HG02852 (cell line): ENCODE measurements around the gene LITAFD.
"Not testable (repeated sequence)": the region's sequence is repeated elsewhere in the genome, so short reads cannot be mapped to it uniquely, and the experiment has no call there.

ENCODE experiments used
- ATAC-seq: cut with Tn5 transposase; IDR thresholded peaks from one replicate; pipeline ENCODE4 v1.9.1; 2021; ENCODE audit warnings: mild to moderate bottlenecking, moderate library complexity; ENCODE audit not compliant: unreplicated experiment

The LITAFD gene

GRCh38 chr16:8882041-8882617 lies at the start of gene LITAFD:
Gene LITAFD (plus strand): TSS chr16:8882351. CDS start chr16:8884356, 2,005 bp downstream.
- no peak for ATAC-seq

DNA sequence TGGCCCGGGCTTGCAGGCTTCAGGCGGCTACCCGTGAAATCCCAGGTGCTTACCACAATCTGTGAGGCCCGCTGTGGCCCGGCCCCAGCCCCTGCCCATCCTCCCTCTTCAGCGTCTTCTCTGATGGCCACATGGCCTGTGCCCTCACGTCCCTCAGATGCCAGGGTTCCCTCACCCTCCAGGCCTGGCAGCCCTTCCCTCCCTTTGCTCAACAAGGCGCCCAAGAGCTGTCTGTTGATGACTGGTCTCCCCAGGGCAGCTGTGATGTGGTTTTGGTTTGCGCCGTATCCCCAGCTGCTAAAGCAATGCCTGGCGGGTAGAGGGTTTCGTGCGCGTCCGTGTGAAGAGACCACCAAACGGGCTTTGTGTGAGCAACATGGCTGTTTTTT lies 49.4 kb upstream of the LITAFD start:
- ATAC-seq, result no peak

DNA sequence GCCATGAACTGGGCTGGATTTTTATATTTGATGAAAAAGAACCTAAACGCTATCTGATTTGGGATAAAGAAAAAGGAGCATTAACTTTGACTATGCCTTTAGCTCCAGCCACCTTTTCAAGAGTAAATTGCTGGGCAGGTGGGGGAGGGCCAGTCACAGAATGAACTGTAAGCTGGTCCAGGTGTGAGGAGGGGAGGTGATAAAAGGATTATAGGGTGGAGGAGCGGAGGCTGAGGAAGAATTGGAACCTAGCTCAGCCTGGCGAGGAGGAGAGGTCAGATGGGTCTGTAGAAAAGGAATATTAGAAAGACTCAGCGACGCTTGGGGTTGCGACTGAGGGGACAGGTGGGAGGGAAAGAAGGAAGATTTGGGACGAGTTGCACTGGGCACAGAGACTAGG lies 45.4 kb upstream of the LITAFD start:
- not testable (repeated sequence) for ATAC-seq

DNA sequence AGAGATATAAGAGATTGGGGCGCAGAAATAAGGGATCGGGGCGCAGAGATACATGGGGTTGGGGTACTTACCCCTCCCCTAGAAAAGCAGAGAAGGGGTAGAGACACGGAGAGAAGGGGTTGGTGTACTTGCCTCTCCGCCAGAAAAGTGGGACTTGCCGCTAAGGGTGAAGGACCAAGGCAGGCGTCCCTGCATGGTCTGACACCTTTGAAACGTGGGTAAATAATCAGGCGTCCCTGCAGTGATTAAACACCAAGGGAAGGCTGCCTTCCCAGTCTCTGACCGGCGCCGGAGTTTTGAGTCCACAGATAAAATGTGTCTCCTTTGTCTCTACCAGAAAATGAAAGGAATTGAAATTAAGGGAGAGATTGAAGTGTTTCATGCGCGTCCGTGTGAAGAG lies 44.6 kb upstream of the LITAFD start:
- not testable (repeated sequence) for ATAC-seq

- not testable (repeated sequence) for ATAC-seq
Observed at GRCh38 chr16:8842016-8842415, 40.1 kb upstream of the LITAFD start.

DNA sequence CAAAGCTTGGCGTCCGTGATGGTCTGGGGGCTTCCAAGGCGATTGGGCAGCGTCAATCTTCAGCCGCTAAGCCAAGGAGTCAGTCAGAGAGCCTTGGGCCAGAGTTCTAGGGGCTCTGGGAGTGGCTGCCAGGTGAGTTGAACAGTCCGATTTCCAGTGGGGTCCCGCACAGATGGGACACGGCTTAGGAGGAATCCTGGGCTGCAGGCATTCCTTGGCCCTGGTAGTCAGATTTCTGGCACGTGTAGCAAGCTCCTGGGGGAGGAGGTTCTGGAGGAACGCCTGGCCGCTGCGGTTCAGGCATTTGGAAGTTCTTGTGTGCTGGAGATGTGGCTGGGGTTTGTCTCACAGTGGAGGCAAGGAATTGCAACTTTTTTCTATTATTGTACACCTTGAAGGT lies 38.9 kb upstream of the LITAFD start:
- not testable (repeated sequence) for ATAC-seq

DNA sequence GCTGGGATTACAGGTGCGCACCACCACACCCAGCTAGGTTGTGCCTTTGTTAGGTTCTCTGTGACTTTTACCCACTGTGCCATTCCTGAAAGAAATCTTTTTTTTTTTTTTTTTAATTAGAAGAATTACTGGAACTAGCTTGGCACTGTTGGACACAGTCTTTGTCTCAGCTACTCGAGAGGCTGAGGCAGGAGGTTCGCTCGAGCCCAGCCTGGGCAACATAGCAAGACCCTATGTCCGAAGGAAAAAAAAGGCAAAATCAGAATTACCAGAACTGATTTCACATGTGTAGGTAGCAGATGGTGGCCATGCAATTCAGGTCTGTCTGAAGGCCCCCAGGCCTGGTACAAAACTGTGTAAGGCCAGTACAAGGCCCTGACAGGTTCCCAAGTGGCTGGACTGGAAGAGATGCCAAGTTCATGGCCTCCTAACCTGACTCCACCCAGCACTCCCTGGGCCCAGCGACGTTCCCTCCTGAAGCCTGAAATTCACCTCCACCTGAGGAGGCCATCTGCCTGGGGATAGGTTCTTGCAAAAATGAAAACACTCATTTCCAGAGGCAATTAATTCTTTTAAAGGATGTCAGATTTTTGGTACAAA lies 36.4 kb upstream of the LITAFD start:
- ATAC-seq, result no peak

GRCh38 chr16:8846401-8846932 lies 35.7 kb upstream of the LITAFD start:
- ATAC-seq, result no peak

DNA sequence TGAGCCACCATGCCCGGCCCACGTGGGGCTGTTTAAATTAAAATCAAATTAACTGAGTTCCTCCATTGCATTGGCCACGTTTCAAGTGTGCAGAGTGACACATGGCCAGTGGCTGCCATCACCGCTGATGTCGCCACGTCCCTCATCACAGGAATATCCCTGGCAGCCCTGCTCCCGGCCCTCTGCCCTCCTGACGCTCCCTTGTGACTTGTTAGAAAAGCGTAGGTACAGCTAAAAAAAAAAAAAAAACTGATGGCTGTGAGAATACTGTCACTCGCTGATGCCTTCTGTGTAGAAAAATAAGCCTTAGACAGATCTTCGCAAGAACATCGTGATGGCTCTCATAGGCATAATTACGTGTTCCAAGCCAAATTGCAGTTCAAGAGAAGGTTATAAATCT lies 35.0 kb upstream of the LITAFD start:
- ATAC-seq, result no peak

DNA sequence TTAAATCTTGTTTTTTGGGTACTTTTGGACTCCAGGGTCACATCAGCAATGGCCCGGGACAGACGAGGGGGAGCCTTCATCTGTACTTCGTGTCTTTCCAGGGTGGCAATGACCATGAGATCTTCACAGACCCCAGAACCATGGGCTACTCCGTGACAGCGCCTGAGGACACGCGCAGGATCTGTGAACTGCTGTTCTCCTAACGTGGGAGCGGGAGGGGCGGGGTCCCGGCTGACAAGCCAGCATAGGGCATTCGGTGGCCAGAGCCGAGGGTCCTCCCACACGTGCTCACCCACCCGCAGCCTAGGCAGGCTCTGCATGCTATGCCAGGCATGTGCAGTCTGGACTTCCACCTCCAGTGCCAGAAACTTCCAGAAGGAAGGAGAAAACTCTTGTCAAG lies 34.5 kb upstream of the LITAFD start:
- ATAC-seq, result no peak

DNA sequence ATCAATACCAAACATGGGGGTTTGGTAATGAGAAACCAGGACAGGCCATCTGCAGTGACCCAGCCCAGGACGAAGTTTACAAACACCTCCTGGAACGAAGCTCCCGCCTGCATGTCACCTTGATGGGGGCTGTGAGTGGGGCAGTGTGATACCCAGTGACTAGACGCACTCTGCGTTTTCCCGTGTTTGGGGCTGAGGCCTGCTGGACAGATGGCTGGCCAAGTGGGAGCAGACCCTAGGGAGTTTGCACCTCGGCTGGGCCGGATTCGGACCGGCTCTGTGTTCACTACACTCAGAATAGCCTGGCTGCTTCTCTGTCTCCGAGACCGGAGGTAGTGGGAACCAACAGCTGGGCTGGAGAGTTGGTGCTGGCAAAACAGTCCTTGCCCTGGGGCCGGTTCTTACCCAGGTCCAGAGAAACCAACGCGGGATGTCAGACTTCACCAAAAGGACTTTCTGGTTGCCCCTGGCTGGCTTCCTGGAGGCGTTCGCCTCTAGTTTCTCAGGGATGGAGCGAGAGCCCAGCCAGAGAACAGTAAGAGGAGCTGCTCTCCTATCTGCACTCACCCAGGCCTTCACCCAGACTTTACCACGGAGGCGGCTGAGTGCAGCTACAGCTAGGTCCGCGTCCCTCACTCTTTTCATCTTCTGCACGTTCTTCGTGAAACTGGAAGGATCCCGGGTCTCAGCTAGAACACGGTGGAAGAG lies 33.8 kb upstream of the LITAFD start:
- ATAC-seq, result no peak

DNA sequence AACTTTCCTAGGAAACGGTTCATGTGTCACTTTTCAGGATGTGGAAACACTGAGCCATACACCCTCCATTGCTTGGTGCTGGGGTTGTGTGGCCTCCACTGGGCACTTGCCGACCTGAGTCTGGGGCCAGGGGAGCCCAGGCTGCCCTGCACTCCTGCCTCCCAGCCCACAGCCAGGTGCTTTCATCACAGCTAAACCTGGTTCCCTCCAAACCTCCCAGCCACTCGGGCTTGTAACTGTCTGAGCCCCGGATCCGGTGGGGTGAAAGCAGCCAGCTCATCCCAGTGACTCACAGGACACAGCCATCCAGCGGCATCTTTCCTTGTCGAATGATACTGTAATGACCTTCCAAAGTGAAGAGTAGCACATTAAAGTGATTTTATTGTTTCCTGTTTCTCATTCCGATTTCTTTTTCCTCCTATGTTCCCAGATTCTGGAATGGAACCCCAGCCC lies 33.2 kb upstream of the LITAFD start:
- ATAC-seq, result no peak

DNA sequence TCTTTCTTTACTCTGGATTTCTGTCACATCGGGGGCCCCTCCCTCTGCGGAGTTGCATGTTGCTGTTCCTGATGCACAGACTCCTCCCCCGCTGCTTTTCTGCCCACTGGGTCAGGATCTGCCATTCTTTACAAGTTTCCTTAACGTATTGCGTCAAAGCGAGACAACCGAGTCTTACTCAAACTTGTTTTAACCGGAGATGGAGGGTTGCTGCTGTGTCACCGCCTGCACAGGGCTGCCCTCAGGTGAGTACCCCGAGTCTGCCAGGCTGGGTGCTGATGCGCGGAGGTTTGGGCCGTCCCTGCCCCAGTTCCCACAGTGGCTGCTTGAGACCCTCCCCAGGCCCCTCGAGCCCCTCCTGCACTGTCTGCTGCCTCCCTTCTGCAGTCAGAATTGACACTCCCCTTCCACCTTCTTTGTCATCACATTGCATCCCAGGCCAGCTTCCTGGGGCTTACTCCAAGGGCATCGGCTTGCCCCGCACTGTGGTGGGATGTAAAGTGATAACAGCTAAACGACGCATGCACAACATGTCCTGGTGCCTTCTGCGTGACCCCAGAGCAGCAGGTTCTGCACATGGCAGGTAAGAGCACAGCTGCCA lies 32.6 kb upstream of the LITAFD start:
- no peak for ATAC-seq

- no peak for ATAC-seq
Observed at GRCh38 chr16:8850279-8850885, 31.8 kb upstream of the LITAFD start.

DNA sequence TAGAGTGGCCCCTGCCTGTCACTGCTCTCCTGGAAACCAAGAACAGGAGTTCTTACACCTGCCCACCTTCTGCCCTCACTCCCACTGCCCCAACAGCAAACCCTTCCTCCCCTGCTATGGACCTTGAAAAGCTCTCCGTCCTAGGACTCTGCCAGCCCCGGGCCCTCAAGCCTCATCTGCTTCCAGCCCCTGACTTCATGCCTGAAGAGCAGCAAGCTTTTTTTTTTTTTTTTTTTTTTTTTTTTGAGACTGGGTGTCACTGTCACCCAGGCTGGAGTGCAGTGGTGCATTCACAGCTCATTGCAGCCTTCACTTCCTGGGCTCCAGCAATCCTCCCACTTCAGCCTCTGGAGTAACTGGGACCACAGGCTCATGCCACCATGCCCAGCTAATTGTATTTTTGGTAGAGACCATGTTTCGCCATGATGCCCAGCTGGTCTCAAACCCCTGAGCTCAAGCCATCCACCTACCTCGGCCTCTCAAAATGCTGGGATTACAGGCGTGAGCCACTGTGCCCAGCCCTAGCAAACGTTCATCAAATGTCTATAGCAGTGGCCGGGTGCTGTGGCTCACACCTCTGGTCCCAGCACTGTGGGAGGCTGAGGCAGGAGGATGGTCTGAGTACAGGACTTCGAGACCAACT lies 30.3 kb upstream of the LITAFD start:
- no peak for ATAC-seq

- no peak for ATAC-seq
Observed at GRCh38 chr16:8852534-8852933, 29.6 kb upstream of the LITAFD start.

GRCh38 chr16:8853150-8853549 lies 29.0 kb upstream of the LITAFD start:
- no peak for ATAC-seq

DNA sequence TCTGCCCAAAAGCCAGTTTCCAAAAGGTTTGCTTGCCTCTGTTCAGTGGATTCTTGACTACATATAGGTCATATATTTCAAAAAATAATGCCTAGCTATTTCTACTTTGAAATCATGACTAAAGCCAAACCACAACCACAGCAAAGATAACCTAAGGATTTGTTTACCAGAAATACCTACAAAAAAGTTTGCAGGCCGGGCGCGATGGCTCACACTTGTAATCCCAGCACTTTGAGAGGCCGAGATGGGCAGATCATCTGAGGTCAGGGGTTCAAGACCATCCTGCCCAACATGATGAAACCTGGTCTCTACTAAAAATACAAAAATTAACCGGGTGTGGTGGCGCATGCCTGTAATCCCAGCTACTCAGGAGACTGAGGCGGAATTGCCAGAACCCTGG lies 28.5 kb upstream of the LITAFD start:
- ATAC-seq, result no peak

GRCh38 chr16:8854298-8854948 lies 27.7 kb upstream of the LITAFD start:
- ATAC-seq, result no peak

DNA sequence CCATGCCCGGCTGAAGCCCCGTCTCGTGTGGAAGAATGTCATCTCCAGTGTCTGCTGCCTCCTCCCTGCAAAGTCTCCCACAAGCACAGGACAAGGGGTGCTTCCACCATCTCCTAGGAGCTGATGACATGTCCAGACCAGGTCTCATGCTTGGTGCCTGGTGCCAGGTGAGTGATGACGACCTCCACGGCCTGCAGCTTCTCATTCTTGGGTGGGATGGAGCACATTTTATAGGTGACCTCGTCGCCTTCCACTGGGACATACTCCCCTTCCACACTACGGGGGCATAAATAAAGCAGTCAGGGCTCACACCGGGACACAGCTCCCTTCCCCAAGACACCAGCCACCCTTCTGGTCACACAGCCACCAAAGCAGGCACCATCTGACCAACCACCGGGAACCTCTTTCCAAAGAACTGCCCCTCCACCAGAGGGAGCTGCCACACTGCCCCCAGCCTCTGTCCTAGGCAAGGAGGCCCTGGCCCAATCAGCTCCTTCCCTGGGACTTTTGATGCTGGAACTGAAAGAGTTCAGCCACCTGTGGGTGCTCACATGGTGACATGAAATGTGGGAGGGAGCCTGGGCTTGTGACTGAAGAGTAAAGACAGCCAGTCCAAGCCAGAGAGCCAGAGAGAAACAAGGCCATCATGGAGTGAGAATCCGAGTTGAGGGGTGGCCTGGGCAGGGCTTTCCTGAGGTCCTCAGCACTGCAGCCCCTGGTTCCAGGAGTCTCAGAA lies 26.9 kb upstream of the LITAFD start:
- ATAC-seq, result no peak
